K562 (cell line): Measurements from ENCODE around the gene SOCS3. TPM values are rescaled to one million over a fixed set of nuclear protein-coding genes. Genes with fewer than 3 reads are reported as not detected.

Experiments
- BMI1 ChIP-seq: fragments of 150-350 bp; IDR thresholded peaks from 2 replicates; pipeline ENCODE4 v1.6.1; 2014; ENCODE audit warnings: low read length
- CREM ChIP-seq: IDR thresholded peaks from 2 replicates; pipeline ENCODE4 v1.6.1; 2014; ENCODE audit warnings: antibody characterized with exemption, low read depth
- GABPB1 ChIP-seq: sonication (generic); formaldehyde crosslinking; IDR thresholded peaks from 2 replicates; pipeline ENCODE4 v1.8.0; 2022; ENCODE audit warnings: mild to moderate bottlenecking, missing genetic modification reagents
- HDAC6 ChIP-seq: IDR thresholded peaks from 2 replicates; pipeline ENCODE4 v1.6.1; 2012; ENCODE audit warnings: low read depth, mild to moderate bottlenecking, control low read depth, inconsistent platforms, low read length, moderate library complexity
- POLR2A ChIP-seq: fragments of 450-650 bp; conservative IDR thresholded peaks from 2 replicates; pipeline ENCODE4 v1.6.1; 2016
- SETDB1 ChIP-seq: IDR thresholded peaks from one replicate; pipeline ENCODE4 v1.6.1; 2012; ENCODE audit warnings: low read length, control low read depth, inconsistent platforms
- SIRT6 ChIP-seq: IDR thresholded peaks from one replicate; pipeline ENCODE4 v1.6.1; 2012; ENCODE audit warnings: low read depth, mild to moderate bottlenecking, control low read depth, inconsistent platforms, low read length, moderate library complexity
- SMC3 ChIP-seq: conservative IDR thresholded peaks from 2 replicates; pipeline ENCODE4 v1.6.1; 2011; ENCODE audit warnings: low read depth, low read length, improper control_type of control experiment; ENCODE audit not compliant: insufficient read depth
- ZFP1 ChIP-seq: fragments of 450-650 bp; formaldehyde crosslinking; IDR thresholded peaks from 2 replicates; pipeline ENCODE4 v1.4.0; 2020; ENCODE audit warnings: mild to moderate bottlenecking, mixed read lengths
- ZNF133 ChIP-seq: fragments of 250-450 bp; sonication (Bioruptor Pico); IDR thresholded peaks from 2 replicates; pipeline ENCODE4 v1.4.0; 2020; ENCODE audit warnings: mild to moderate bottlenecking
- ZNF408 ChIP-seq: fragments of 250-450 bp; sonication (Bioruptor Pico); IDR thresholded peaks from 2 replicates; pipeline ENCODE4 v1.4.0; 2020; ENCODE audit warnings: low read depth, mild to moderate bottlenecking, moderate library complexity
- polyA plus RNA-seq, 8 experiments: library from polyadenylated mRNA; depleted of rRNA in 4 of 8; stranded (reverse) in 5 of 8; unstranded in 3 of 8; fragments of >200 nt; fragmentation: Nextera tagmentation in 2 of 8; fragmentation: Illumina TruSeq in 1 of 8; extraction: Ambion mirVana in 2 of 8; extraction: Trizol in 1 of 8; gene quantifications; 2 replicates each; pipeline versions ENCODE4 v1.2.1 to v1.2.3, GENCODE V29; 2011 to 2014; ENCODE audit warnings: inconsistent platforms in 1 of 8, missing spikeins in 1 of 8
- total RNA-seq, 7 experiments: library from RNA; depleted of rRNA in 6 of 7; stranded (reverse); fragments of >200 nt in 6 of 7; fragmentation: Illumina TruSeq in 2 of 7; extraction: Trizol in 2 of 7; gene quantifications; 2 replicates each; pipeline versions ENCODE4 v1.2.1 to v1.2.3, GENCODE V29; 2011 to 2021; ENCODE audit warnings: low replicate concordance in 1 of 7
- TF ChIP-seq, protein P1 (sequence below): fragments of 250-450 bp; sonication (Bioruptor Pico); IDR thresholded peaks from 2 replicates; pipeline ENCODE4 v1.5.0; 2020; ENCODE audit warnings: mild to moderate bottlenecking
- TF ChIP-seq, protein P2 (sequence below): fragments of 250-450 bp; sonication (Bioruptor Pico); IDR thresholded peaks from 2 replicates; pipeline ENCODE4 v1.4.0; 2020; ENCODE audit warnings: mild to moderate bottlenecking, moderate library complexity
- TF ChIP-seq, protein P3 (sequence below): fragments of 200-600 bp; sonication (generic); IDR thresholded peaks from one replicate; pipeline ENCODE4 v1.6.1; 2012; ENCODE audit warnings: mild to moderate bottlenecking, low read depth, low read length, inconsistent platforms

The SOCS3 gene
- total and polyA plus RNA-seq, 9 of the 15 experiments (the other 6 are each of a cell fraction or from before 2014, with no cell fraction given): 0.56 to 38.9 (median 13.7) TPM

DNA sequence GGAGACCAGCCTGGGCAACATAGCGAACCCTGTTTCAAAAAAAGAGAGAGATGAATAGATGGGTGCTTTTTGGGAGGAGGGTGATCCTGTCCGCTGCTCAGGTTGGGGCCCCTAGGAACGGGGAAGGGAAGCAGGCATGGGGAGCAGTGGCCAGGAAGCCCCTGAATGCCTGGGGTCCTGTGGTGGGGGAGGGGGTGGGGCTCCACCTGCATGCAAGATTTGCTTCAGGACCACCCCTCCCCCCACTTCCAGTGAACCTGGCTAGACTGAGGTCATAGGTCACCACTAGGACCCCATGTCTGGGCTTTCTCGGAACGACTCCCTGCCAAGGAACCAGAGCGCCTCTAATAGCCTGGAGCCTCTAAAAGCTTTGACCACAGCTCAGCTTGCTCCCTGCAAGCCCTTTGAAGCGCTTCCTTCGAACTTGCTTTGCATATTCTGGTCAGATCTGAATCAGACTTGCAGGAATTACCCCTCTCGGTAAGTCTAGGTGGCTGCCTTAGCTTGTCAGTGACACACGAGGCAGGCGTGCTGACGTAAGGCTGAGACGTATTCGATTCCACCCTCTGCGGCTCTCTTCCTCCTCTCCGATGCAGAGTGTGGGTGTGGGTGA is 3.7 kb downstream of the SOCS3 start (continued):
- TF ChIP-seq, protein P1, sequence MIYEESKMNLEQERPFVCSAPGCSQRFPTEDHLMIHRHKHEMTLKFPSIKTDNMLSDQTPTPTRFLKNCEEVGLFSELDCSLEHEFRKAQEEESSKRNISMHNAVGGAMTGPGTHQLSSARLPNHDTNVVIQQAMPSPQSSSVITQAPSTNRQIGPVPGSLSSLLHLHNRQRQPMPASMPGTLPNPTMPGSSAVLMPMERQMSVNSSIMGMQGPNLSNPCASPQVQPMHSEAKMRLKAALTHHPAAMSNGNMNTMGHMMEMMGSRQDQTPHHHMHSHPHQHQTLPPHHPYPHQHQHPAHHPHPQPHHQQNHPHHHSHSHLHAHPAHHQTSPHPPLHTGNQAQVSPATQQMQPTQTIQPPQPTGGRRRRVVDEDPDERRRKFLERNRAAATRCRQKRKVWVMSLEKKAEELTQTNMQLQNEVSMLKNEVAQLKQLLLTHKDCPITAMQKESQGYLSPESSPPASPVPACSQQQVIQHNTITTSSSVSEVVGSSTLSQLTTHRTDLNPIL (CRISPR knock-in tag): no peak
- TF ChIP-seq ZFP1 (CRISPR knock-in tag) (no peak), ZNF133 (CRISPR knock-in tag) (no peak), SETDB1 (no peak), SIRT6 (no peak), BMI1 (no peak), ZNF408 (CRISPR knock-in tag) (no peak), GABPB1 (CRISPR knock-in tag) (0 out of 2 replicates have a peak, but pooled peaks have one; percentile 18), HDAC6 (no peak), CREM (peak; percentile 86), SMC3 (no peak), POLR2A (0 out of 2 replicates have a peak, but pooled peaks have one; percentile 18)
- TF ChIP-seq, protein P2, sequence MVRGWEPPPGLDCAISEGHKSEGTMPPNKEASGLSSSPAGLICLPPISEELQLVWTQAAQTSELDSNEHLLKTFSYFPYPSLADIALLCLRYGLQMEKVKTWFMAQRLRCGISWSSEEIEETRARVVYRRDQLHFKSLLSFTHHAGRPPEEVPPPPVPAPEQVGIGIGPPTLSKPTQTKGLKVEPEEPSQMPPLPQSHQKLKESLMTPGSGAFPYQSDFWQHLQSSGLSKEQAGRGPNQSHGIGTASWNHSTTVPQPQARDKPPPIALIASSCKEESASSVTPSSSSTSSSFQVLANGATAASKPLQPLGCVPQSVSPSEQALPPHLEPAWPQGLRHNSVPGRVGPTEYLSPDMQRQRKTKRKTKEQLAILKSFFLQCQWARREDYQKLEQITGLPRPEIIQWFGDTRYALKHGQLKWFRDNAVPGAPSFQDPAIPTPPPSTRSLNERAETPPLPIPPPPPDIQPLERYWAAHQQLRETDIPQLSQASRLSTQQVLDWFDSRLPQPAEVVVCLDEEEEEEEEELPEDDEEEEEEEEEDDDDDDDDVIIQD: no peak
- TF ChIP-seq, protein P3, sequence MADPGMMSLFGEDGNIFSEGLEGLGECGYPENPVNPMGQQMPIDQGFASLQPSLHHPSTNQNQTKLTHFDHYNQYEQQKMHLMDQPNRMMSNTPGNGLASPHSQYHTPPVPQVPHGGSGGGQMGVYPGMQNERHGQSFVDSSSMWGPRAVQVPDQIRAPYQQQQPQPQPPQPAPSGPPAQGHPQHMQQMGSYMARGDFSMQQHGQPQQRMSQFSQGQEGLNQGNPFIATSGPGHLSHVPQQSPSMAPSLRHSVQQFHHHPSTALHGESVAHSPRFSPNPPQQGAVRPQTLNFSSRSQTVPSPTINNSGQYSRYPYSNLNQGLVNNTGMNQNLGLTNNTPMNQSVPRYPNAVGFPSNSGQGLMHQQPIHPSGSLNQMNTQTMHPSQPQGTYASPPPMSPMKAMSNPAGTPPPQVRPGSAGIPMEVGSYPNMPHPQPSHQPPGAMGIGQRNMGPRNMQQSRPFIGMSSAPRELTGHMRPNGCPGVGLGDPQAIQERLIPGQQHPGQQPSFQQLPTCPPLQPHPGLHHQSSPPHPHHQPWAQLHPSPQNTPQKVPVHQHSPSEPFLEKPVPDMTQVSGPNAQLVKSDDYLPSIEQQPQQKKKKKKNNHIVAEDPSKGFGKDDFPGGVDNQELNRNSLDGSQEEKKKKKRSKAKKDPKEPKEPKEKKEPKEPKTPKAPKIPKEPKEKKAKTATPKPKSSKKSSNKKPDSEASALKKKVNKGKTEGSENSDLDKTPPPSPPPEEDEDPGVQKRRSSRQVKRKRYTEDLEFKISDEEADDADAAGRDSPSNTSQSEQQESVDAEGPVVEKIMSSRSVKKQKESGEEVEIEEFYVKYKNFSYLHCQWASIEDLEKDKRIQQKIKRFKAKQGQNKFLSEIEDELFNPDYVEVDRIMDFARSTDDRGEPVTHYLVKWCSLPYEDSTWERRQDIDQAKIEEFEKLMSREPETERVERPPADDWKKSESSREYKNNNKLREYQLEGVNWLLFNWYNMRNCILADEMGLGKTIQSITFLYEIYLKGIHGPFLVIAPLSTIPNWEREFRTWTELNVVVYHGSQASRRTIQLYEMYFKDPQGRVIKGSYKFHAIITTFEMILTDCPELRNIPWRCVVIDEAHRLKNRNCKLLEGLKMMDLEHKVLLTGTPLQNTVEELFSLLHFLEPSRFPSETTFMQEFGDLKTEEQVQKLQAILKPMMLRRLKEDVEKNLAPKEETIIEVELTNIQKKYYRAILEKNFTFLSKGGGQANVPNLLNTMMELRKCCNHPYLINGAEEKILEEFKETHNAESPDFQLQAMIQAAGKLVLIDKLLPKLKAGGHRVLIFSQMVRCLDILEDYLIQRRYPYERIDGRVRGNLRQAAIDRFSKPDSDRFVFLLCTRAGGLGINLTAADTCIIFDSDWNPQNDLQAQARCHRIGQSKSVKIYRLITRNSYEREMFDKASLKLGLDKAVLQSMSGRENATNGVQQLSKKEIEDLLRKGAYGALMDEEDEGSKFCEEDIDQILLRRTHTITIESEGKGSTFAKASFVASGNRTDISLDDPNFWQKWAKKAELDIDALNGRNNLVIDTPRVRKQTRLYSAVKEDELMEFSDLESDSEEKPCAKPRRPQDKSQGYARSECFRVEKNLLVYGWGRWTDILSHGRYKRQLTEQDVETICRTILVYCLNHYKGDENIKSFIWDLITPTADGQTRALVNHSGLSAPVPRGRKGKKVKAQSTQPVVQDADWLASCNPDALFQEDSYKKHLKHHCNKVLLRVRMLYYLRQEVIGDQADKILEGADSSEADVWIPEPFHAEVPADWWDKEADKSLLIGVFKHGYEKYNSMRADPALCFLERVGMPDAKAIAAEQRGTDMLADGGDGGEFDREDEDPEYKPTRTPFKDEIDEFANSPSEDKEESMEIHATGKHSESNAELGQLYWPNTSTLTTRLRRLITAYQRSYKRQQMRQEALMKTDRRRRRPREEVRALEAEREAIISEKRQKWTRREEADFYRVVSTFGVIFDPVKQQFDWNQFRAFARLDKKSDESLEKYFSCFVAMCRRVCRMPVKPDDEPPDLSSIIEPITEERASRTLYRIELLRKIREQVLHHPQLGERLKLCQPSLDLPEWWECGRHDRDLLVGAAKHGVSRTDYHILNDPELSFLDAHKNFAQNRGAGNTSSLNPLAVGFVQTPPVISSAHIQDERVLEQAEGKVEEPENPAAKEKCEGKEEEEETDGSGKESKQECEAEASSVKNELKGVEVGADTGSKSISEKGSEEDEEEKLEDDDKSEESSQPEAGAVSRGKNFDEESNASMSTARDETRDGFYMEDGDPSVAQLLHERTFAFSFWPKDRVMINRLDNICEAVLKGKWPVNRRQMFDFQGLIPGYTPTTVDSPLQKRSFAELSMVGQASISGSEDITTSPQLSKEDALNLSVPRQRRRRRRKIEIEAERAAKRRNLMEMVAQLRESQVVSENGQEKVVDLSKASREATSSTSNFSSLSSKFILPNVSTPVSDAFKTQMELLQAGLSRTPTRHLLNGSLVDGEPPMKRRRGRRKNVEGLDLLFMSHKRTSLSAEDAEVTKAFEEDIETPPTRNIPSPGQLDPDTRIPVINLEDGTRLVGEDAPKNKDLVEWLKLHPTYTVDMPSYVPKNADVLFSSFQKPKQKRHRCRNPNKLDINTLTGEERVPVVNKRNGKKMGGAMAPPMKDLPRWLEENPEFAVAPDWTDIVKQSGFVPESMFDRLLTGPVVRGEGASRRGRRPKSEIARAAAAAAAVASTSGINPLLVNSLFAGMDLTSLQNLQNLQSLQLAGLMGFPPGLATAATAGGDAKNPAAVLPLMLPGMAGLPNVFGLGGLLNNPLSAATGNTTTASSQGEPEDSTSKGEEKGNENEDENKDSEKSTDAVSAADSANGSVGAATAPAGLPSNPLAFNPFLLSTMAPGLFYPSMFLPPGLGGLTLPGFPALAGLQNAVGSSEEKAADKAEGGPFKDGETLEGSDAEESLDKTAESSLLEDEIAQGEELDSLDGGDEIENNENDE: no peak
